Measurements from ENCODE around the gene POU2AF1. TPM values are rescaled to one million over a fixed set of nuclear protein-coding genes. Genes with fewer than 3 reads are reported as not detected.
A peak's percentile ranks its signal among the peaks of the same experiment; 100 is the strongest.

POU2AF1 gene
- total RNA-seq, 6 experiments from 2014 or later = 0.06 to 2.4 (median 0.63) TPM

DNA sequence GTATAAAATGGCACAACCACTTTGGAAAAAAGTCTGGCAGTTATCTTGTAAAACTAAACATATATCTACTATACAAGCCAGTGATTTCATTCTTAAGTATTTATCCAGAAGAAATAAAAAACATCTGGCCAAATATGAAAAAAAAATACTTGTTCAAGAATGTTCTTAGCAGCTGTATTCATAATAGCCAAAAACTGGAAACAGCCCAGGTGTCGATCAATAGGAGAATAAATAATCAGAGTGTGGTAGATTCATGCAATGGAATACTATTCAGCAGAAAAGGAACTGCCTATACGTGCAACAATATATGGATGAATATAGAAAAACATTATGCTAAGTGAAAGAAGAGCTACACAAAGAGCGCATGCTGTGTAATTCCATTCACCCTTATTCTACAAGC is 36.7 kb downstream of the POU2AF1 start:
- Histone ChIP-seq H3K36me3 (no peaks in the 10 kb centered on the region), H3K4me1 (peaks cover 0 to 4% (median 0%) of the 10 kb centered on the region in 4 donors), H3K27me3 (no peaks in the 10 kb centered on the region), H3K9me3 (no peaks in the 10 kb centered on the region), H3K4me3 (no peak overlapping the region), H3K27ac (no peak overlapping the region)
- 53% methylated on average over 3 of the region's 3 CpGs for WGBS (ENCODE audit: insufficient coverage, low coverage, low lambda C conversion rate, missing lambda C conversion rate)
- ATAC-seq (peak in 2 of 4 donors; percentile 30 to 38), DNase-seq (no peak)
- TF ChIP-seq POLR2A (IDR thresholded peaks at IDR 0.05) = no peak
- intact Hi-C loops (cut with DNase I) = no loop called here

DNA sequence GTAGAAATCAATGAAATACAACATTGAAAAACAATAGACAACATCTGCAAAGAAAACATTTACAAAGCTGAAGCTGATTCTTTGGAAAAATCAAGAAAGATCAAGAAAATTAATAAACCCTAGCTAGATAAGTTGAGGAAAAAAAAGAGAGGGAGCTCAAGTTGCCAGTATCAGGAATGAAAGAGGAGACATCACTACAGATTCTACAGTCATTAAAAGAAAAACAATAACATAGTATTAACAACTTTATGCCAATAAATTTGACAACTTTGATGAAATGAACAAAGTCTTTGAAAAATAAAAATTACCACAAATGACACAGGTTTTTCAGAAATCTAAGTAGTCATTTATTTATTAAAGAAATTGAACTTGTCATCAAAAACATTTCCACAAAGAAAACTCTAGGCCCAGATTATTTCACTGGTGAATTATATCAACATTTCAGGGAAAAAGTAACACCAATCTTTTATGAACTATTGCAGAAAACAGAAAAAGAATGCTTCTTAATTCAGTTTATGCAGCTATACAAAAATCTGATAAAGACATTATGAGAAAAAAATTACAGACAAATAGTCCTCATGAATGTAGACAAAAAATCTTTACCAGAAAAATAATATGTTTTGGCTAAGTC is 39.2 kb downstream of the POU2AF1 start:
- H3K4me3 ChIP-seq = no peak overlapping the region
- no peaks in the 10 kb centered on the region for H3K36me3 ChIP-seq
- intact Hi-C loops (cut with DNase I) = no loop called here
- TF ChIP-seq, protein P1, sequence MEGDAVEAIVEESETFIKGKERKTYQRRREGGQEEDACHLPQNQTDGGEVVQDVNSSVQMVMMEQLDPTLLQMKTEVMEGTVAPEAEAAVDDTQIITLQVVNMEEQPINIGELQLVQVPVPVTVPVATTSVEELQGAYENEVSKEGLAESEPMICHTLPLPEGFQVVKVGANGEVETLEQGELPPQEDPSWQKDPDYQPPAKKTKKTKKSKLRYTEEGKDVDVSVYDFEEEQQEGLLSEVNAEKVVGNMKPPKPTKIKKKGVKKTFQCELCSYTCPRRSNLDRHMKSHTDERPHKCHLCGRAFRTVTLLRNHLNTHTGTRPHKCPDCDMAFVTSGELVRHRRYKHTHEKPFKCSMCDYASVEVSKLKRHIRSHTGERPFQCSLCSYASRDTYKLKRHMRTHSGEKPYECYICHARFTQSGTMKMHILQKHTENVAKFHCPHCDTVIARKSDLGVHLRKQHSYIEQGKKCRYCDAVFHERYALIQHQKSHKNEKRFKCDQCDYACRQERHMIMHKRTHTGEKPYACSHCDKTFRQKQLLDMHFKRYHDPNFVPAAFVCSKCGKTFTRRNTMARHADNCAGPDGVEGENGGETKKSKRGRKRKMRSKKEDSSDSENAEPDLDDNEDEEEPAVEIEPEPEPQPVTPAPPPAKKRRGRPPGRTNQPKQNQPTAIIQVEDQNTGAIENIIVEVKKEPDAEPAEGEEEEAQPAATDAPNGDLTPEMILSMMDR (IDR thresholded peaks at IDR 0.05) = no peak
- no peak for TF ChIP-seq POLR2A (IDR thresholded peaks at IDR 0.05)
- no peak for ATAC-seq
- no peak for DNase-seq
- H3K9me3 ChIP-seq = no peaks in the 10 kb centered on the region
- peaks cover 0 to 25% (median 14%) of the 10 kb centered on the region in 4 donors for H3K4me1 ChIP-seq
- H3K27me3 ChIP-seq = no peaks in the 10 kb centered on the region
- H3K27ac ChIP-seq = no peak overlapping the region

DNA sequence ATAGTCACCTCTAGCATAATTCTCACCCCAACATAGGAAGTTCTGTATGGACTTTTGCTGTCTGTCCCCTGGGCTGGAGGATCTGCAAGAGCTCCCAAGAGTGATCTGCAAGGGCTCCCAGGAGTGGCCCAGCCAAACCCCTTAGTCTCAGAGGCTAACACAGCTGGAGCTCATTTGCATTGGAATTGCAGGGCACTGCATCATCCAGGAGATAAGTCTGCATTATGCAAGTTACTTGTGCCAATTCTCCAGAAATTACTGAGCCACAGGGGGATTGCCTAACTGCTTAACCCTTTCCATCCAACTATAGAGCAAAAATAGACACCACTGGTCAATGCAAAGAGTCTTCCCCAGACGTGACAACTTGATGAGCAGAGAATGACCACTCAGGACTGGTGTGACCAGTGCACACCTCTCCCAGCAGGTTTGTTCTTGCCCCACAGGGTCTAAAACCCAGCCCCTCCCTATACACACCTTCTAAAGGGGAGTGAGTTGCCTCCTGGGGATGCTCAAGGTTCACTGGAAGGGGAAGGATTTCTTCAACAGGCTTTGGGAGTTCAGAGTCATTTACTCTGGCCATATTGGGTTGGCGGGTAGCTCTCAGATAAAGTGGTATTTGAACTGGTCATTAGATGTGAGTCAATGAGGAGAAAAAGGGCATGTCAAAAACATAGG is 42.4 kb downstream of the POU2AF1 start:
- no peaks in the 10 kb centered on the region for H3K9me3 ChIP-seq
- peak overlapping the region in 1 of 3 donors; percentile 11 for H3K27ac ChIP-seq
- peak in 1 of 3 donors; percentile 63 for DNase-seq
- intact Hi-C loops (cut with DNase I) = no loop called here
- H3K4me3 ChIP-seq = no peak overlapping the region
- WGBS (ENCODE audit: insufficient coverage, low coverage, low lambda C conversion rate, missing lambda C conversion rate) = 50% methylated on average over 2 of the region's 2 CpGs
- TF ChIP-seq, protein P1 (IDR thresholded peaks at IDR 0.05) = no peak
- no peak for TF ChIP-seq POLR2A (IDR thresholded peaks at IDR 0.05)
- no peaks in the 10 kb centered on the region for H3K27me3 ChIP-seq
- ATAC-seq = peak in 3 of 4 donors; percentile 33 to 36 (median 33)
- peaks cover 0 to 42% (median 21%) of the 10 kb centered on the region in 4 donors for H3K4me1 ChIP-seq
- no peaks in the 10 kb centered on the region for H3K36me3 ChIP-seq

DNA sequence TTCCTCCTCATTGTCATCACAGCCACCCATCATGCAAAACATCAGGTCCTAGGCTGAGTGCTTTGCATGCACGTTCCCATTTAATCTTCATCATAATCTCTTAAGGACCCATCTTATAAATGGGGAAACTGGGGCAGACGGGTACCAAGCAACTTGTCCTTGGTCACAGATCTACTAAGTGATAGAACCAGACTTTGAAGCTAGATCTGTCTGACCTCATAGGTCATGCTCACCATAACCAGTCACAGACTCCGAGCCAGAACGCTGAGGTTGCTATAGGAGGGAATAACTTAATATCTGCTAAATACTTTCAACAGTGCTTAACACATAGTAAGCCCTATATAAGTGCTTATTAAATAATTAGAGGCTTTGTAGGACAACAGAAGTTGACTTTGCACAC is 43.0 kb downstream of the POU2AF1 start:
- no peaks in the 10 kb centered on the region for H3K36me3 ChIP-seq
- H3K9me3 ChIP-seq = no peaks in the 10 kb centered on the region
- WGBS (ENCODE audit: insufficient coverage, low coverage, low lambda C conversion rate, missing lambda C conversion rate) = 91% methylated on average over 4 of the region's 4 CpGs
- peaks cover 0 to 48% (median 25%) of the 10 kb centered on the region in 4 donors for H3K4me1 ChIP-seq
- DNase-seq (no peak), ATAC-seq (no peak)
- intact Hi-C loops (cut with DNase I) = no loop called here
- no peaks in the 10 kb centered on the region for H3K27me3 ChIP-seq
- no peak overlapping the region for H3K4me3 ChIP-seq
- H3K27ac ChIP-seq = peak overlapping the region in 1 of 3 donors; percentile 67
- no peak for TF ChIP-seq POLR2A (IDR thresholded peaks at IDR 0.05)
- TF ChIP-seq, protein P1 (IDR thresholded peaks at IDR 0.05) = no peak

DNA sequence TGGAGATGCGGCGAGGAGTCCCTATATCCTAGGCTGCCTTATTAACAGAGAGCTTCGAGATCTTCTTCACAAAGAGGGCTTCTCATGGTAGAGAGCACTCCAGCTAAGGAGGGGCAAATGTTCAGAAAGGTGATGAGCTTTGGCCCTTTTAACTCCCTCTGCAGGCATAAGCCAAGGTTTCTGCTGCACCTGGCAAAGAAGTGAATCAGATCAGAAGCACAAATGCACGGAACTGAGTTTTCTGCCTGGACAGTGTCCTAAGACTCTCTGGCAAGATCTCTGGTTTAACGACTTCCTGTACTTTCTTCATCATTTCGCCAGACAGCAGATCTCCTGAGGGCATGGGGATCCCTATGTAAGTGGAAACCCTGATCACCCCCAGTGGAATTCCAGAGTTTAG is 43.5 kb downstream of the POU2AF1 start:
- TF ChIP-seq, protein P1 (IDR thresholded peaks at IDR 0.05) = no peak
- no peak for TF ChIP-seq POLR2A (IDR thresholded peaks at IDR 0.05)
- H3K9me3 ChIP-seq = no peaks in the 10 kb centered on the region
- intact Hi-C loops (cut with DNase I) = no loop called here
- WGBS (ENCODE audit: insufficient coverage, low coverage, low lambda C conversion rate, missing lambda C conversion rate) = 19% methylated on average over 2 of the region's 6 CpGs
- no peak for DNase-seq
- no peaks in the 10 kb centered on the region for H3K36me3 ChIP-seq
- ATAC-seq = peak in 1 of 4 donors; percentile 1
- peak overlapping the region in 2 of 3 donors; percentile 35 to 67 for H3K27ac ChIP-seq
- peaks cover 0 to 53% (median 27%) of the 10 kb centered on the region in 4 donors for H3K4me1 ChIP-seq
- no peak overlapping the region for H3K4me3 ChIP-seq
- no peaks in the 10 kb centered on the region for H3K27me3 ChIP-seq

All from right lobe of liver (tissue), 6 donors.